ENCODE results near the gene DCPS. TPM values are rescaled to one million over a fixed set of nuclear protein-coding genes. Genes with fewer than 3 reads are reported as not detected.

Gene DCPS
- total and polyA plus RNA-seq, 2 of the 4 experiments (the other 2 are of a cell fraction): 19.7 to 34.8 TPM

DNA sequence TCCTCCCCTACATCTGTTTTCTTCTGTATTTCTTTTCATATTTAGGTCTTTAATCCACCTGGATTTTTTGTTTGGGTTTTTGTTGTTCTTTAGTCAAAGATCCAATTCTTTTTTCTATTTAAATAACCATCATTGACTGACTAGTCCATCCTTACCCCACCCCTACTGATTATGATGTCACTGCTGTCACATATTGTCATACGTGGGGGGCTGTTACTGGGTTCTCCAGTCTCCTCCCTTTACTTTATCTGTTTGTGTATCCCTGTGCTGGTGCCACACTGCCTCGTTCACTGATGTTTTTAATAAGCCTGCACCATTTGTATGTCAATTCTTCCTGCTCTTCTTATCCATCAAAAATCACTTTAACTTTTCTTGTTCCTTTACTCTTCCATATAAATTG is 6.9 kb upstream of the DCPS start:
- Histone ChIP-seq H2AK5ac (ENCODE audit: low read depth, low read length) (no peak overlapping the region), H2BK5ac (ENCODE audit: low read depth, low read length, poor library complexity, severe bottlenecking) (no peak overlapping the region), H3K23ac (ENCODE audit: low read depth, low read length) (no peak overlapping the region), H4K8ac (ENCODE audit: low read depth in 2 of 2, low read length in 2 of 2) (no peak overlapping the region), H3K9me1 (ENCODE audit: insufficient read depth, low read length) (no peaks in the 10 kb centered on the region), H3K4me3 (ENCODE audit: insufficient read depth, low read depth, low read length) (no peak overlapping the region), H3K36me3 (ENCODE audit: control insufficient read depth, insufficient read depth, low read length) (peaks cover 18% of the 10 kb centered on the region), H3K27me3 (ENCODE audit: control insufficient read depth, insufficient read depth, low read length) (no peaks in the 10 kb centered on the region), H3K27ac (ENCODE audit: insufficient read depth, low read length) (no peak overlapping the region), H3K18ac (ENCODE audit: low read depth, low read length) (no peak overlapping the region), H2AFZ (replicated peaks; ENCODE audit: low read length, poor library complexity) (no peak overlapping the region), H3K79me1 (ENCODE audit: low read depth in 1 of 2, low read length in 2 of 2) (no peaks in the 10 kb centered on the region; a peak in 2 of 4 replicates), H3K9ac (ENCODE audit: low read depth, low read length) (no peak overlapping the region), H2BK120ac (ENCODE audit: low read depth, low read length) (no peak overlapping the region), H3K4me2 (ENCODE audit: low read depth, low read length) (no peak overlapping the region), H2AK9ac (replicated peaks; ENCODE audit: low read depth, low read length, poor library complexity) (no peak overlapping the region), H3K9me3 (ENCODE audit: control insufficient read depth, insufficient read depth, low read length) (no peaks in the 10 kb centered on the region), H3K14ac (replicated peaks; ENCODE audit: low read depth, low read length) (no peak overlapping the region), H3K4ac (ENCODE audit: low read depth, low read length) (no peak overlapping the region), H2BK20ac (ENCODE audit: low read depth, low read length) (no peak overlapping the region), H4K5ac (ENCODE audit: low read depth, low read length) (no peak overlapping the region), H3K4me1 (ENCODE audit: control insufficient read depth, insufficient read depth, low read length) (no peaks in the 10 kb centered on the region), H4K20me1 (ENCODE audit: insufficient read depth, low read length) (no peaks in the 10 kb centered on the region), H3K56ac (ENCODE audit: extremely low read depth, insufficient read depth, low read length) (no peak overlapping the region), H4K91ac (ENCODE audit: insufficient read depth, low read depth, low read length) (no peak overlapping the region), H2BK15ac (ENCODE audit: low read depth, low read length) (no peak overlapping the region)
- no TSS peak for BruUV-seq (replicated peaks)
- dilution Hi-C loops (cut with HindIII; ENCODE audit: low sequenced_read_pairs, unreplicated experiment): no loop called here
- in situ Hi-C loops (cut with MboI; ENCODE audit: low sequenced_read_pairs): no loop called here
- DNase-seq (no peak), ATAC-seq (ENCODE audit: low read depth) (no peak)
- intact Hi-C loops (cut with micrococcal nuclease): no loop called here
- TF ChIP-seq CEBPB (IDR thresholded peaks at IDR 0.05; ENCODE audit: low read depth, low read length) (no peak), MAFK (IDR thresholded peaks at IDR 0.05; ENCODE audit: low read depth, low read length) (no peak), RAD21 (IDR thresholded peaks at IDR 0.05; ENCODE audit: low read length) (no peak), BHLHE40 (IDR thresholded peaks at IDR 0.05; ENCODE audit: low read depth, low read length) (no peak), MAZ (IDR thresholded peaks at IDR 0.05; ENCODE audit: borderline replicate concordance, low read depth, low read length) (no peak), RFX5 (IDR thresholded peaks at IDR 0.05; ENCODE audit: low read depth, low read length) (no peak), RCOR1 (IDR thresholded peaks at IDR 0.05; ENCODE audit: insufficient replicate concordance, low read length) (no peak), CHD1 (IDR thresholded peaks at IDR 0.05; ENCODE audit: low read depth, low read length) (no peak), MXI1 (IDR thresholded peaks at IDR 0.05; ENCODE audit: borderline replicate concordance, low read depth, low read length) (no peak), FOS (IDR thresholded peaks at IDR 0.05; ENCODE audit: low read depth, low read length) (no peak), NFE2L2 (IDR thresholded peaks at IDR 0.05; ENCODE audit: low read depth, low read length) (no peak), POLR2A (IDR thresholded peaks at IDR 0.05; ENCODE audit: low read depth, low read length) (no peak)
- TF ChIP-seq, protein P1, sequence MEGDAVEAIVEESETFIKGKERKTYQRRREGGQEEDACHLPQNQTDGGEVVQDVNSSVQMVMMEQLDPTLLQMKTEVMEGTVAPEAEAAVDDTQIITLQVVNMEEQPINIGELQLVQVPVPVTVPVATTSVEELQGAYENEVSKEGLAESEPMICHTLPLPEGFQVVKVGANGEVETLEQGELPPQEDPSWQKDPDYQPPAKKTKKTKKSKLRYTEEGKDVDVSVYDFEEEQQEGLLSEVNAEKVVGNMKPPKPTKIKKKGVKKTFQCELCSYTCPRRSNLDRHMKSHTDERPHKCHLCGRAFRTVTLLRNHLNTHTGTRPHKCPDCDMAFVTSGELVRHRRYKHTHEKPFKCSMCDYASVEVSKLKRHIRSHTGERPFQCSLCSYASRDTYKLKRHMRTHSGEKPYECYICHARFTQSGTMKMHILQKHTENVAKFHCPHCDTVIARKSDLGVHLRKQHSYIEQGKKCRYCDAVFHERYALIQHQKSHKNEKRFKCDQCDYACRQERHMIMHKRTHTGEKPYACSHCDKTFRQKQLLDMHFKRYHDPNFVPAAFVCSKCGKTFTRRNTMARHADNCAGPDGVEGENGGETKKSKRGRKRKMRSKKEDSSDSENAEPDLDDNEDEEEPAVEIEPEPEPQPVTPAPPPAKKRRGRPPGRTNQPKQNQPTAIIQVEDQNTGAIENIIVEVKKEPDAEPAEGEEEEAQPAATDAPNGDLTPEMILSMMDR (conservative IDR thresholded peaks at IDR 0.05; ENCODE audit: low read depth, low read length): no peak
- TF ChIP-seq, protein P2, sequence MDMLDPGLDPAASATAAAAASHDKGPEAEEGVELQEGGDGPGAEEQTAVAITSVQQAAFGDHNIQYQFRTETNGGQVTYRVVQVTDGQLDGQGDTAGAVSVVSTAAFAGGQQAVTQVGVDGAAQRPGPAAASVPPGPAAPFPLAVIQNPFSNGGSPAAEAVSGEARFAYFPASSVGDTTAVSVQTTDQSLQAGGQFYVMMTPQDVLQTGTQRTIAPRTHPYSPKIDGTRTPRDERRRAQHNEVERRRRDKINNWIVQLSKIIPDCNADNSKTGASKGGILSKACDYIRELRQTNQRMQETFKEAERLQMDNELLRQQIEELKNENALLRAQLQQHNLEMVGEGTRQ (IDR thresholded peaks at IDR 0.05; ENCODE audit: low read depth, low read length): no peak
- POLR2A ChIA-PET (ENCODE audit: unreplicated experiment): no interaction called here
- 82% methylated on average over 2 of the region's 2 CpGs; no CpG with 5 or more reads in 1 of the 2 experiments for WGBS, 2 experiments (ENCODE audit: extremely low coverage in 2 of 2, insufficient read length in 1 of 2)
- CTCF ChIA-PET: no interaction called here

Measured in IMR-90 (cell line).